Stimulated activated CD8-positive, alpha-beta memory T cell treated with anti-CD3 and anti-CD28 coated beads, Interleukin-7, amount 100 ng/mL, for 4 hours (primary cell): ENCODE results near the gene TMEM178B.

Experiments
- DNase-seq, 2 donors: peaks; one replicate each; pipeline ENCODE4 v3.0.0-alpha.2; 2020; ENCODE audit warnings: low read depth in 2 of 2

TMEM178B gene

GRCh38 chr7:141263983-141264382 is 190.1 kb downstream of the TMEM178B start:
- no peak for DNase-seq

GRCh38 chr7:141264511-141264910 is 190.6 kb downstream of the TMEM178B start:
- no peak for DNase-seq

- no peak for DNase-seq
Observed at GRCh38 chr7:141265668-141266067, 191.8 kb downstream of the TMEM178B start.

GRCh38 chr7:141268614-141269013 is 194.8 kb downstream of the TMEM178B start:
- DNase-seq = no peak

- DNase-seq = no peak
Observed at GRCh38 chr7:141271451-141271850, 197.6 kb downstream of the TMEM178B start.

GRCh38 chr7:141272417-141272816 is 198.6 kb downstream of the TMEM178B start:
- no peak for DNase-seq

- DNase-seq = no peak
Observed at GRCh38 chr7:141275350-141275749, 201.5 kb downstream of the TMEM178B start.

- DNase-seq = no peak
Observed at GRCh38 chr7:141276031-141276430, 202.2 kb downstream of the TMEM178B start.

GRCh38 chr7:141280100-141280499 is 206.2 kb downstream of the TMEM178B start:
- DNase-seq = no peak

GRCh38 chr7:141281311-141281710 is 207.4 kb downstream of the TMEM178B start:
- no peak for DNase-seq

- no peak for DNase-seq
Observed at GRCh38 chr7:141286522-141286921, 212.7 kb downstream of the TMEM178B start.

GRCh38 chr7:141287936-141288335 is 214.1 kb downstream of the TMEM178B start:
- no peak for DNase-seq

- no peak for DNase-seq
Observed at GRCh38 chr7:141288626-141289025, 214.8 kb downstream of the TMEM178B start.

GRCh38 chr7:141290365-141290764 is 216.5 kb downstream of the TMEM178B start:
- DNase-seq = no peak

- no peak for DNase-seq
Observed at GRCh38 chr7:141290973-141291372, 217.1 kb downstream of the TMEM178B start.

GRCh38 chr7:141291541-141291940 is 217.7 kb downstream of the TMEM178B start:
- DNase-seq = no peak

GRCh38 chr7:141294143-141294829 is 220.4 kb downstream of the TMEM178B start:
- no peak for DNase-seq

- DNase-seq = no peak
Observed at GRCh38 chr7:141295367-141295895, 221.6 kb downstream of the TMEM178B start.

- DNase-seq = no peak
Observed at GRCh38 chr7:141300816-141301215, 227.0 kb downstream of the TMEM178B start.

- DNase-seq = no peak
Observed at GRCh38 chr7:141301544-141301943, 227.7 kb downstream of the TMEM178B start.

GRCh38 chr7:141302617-141303016 is 228.8 kb downstream of the TMEM178B start:
- no peak for DNase-seq

GRCh38 chr7:141304291-141304690 is 230.4 kb downstream of the TMEM178B start:
- no peak for DNase-seq

GRCh38 chr7:141306081-141306480 is 232.2 kb downstream of the TMEM178B start:
- no peak for DNase-seq

GRCh38 chr7:141312395-141312794 is 238.5 kb downstream of the TMEM178B start:
- no peak for DNase-seq
